ENCODE data around the gene MCRS1. TPM values are rescaled to one million over a fixed set of nuclear protein-coding genes. Genes with fewer than 3 reads are reported as not detected.

MCRS1 gene
- total RNA-seq, 1 experiment from 2014 or later = 107 TPM

GRCh38 chr12:49585477-49586459 lies 17.8 kb upstream of the MCRS1 start:
- Histone ChIP-seq H3K36me3 (no peaks in the 10 kb centered on the region; the same call in 1 of the 2 replicates), H3K27me3 (no peaks in the 10 kb centered on the region), H3K4me3 (no peak overlapping the region), H3K9me3 (no peaks in the 10 kb centered on the region; the same call in 1 of the 2 replicates)
- DNase-seq = no peak

- Histone ChIP-seq H3K4me3 (no peak overlapping the region), H3K36me3 (no peaks in the 10 kb centered on the region; the same call in 1 of the 2 replicates), H3K9me3 (no peaks in the 10 kb centered on the region), H3K27me3 (no peaks in the 10 kb centered on the region)
- no peak for DNase-seq
Observed at GRCh38 chr12:49584591-49584990, 16.6 kb upstream of the MCRS1 start.

- Histone ChIP-seq H3K27me3 (no peaks in the 10 kb centered on the region), H3K4me3 (no peak overlapping the region), H3K36me3 (no peaks in the 10 kb centered on the region; the same call in 1 of the 2 replicates), H3K9me3 (no peaks in the 10 kb centered on the region)
- peak; percentile 41 for DNase-seq
Observed at GRCh38 chr12:49583366-49584094, 15.6 kb upstream of the MCRS1 start.

GRCh38 chr12:49582850-49583249 lies 14.9 kb upstream of the MCRS1 start:
- Histone ChIP-seq H3K36me3 (no peaks in the 10 kb centered on the region; the same call in 1 of the 2 replicates), H3K4me3 (no peak overlapping the region), H3K9me3 (no peaks in the 10 kb centered on the region), H3K27me3 (no peaks in the 10 kb centered on the region)
- DNase-seq = no peak

GRCh38 chr12:49582201-49582600 lies 14.3 kb upstream of the MCRS1 start:
- no peak for DNase-seq
- no peaks in the 10 kb centered on the region for H3K27me3 ChIP-seq
- no peaks in the 10 kb centered on the region for H3K9me3 ChIP-seq
- no peak overlapping the region for H3K4me3 ChIP-seq
- no peaks in the 10 kb centered on the region; the same call in 1 of the 2 replicates for H3K36me3 ChIP-seq

- peak; percentile 61 for DNase-seq
- no peaks in the 10 kb centered on the region for H3K9me3 ChIP-seq
- H3K36me3 ChIP-seq = no peaks in the 10 kb centered on the region; the same call in 1 of the 2 replicates
- no peak overlapping the region for H3K4me3 ChIP-seq
- H3K27me3 ChIP-seq = no peaks in the 10 kb centered on the region
Observed at GRCh38 chr12:49580572-49581535, 12.9 kb upstream of the MCRS1 start.

- Histone ChIP-seq H3K4me3 (no peak overlapping the region), H3K36me3 (no peaks in the 10 kb centered on the region; the same call in 1 of the 2 replicates), H3K27me3 (no peaks in the 10 kb centered on the region), H3K9me3 (no peaks in the 10 kb centered on the region)
- DNase-seq = no peak
Observed at GRCh38 chr12:49578471-49579112, 10.7 kb upstream of the MCRS1 start.

GRCh38 chr12:49577589-49578315 lies 9.8 kb upstream of the MCRS1 start:
- Histone ChIP-seq H3K27me3 (no peaks in the 10 kb centered on the region), H3K4me3 (no peak overlapping the region), H3K36me3 (no peaks in the 10 kb centered on the region), H3K9me3 (no peaks in the 10 kb centered on the region)
- no peak for DNase-seq

- no peak for DNase-seq
- H3K4me3 ChIP-seq = peak overlapping the region; percentile 92
Observed at GRCh38 chr12:49568442-49569162, 660 bp upstream of the MCRS1 start.

GRCh38 chr12:49567302-49567610 lies 686 bp downstream of the MCRS1 start:
- peaks cover 24% of the 10 kb centered on the region for H3K36me3 ChIP-seq
- no peaks in the 10 kb centered on the region for H3K27me3 ChIP-seq
- no peaks in the 10 kb centered on the region for H3K9me3 ChIP-seq
- H3K4me3 ChIP-seq = peak overlapping the region; percentile 92
- no peak for DNase-seq

More at GRCh38 chr12:49568442-49569162, 660 bp upstream of the MCRS1 start:
- Histone ChIP-seq H3K36me3 (peaks cover 16% of the 10 kb centered on the region), H3K27me3 (no peaks in the 10 kb centered on the region), H3K9me3 (no peaks in the 10 kb centered on the region)

- H3K27me3 ChIP-seq = no peaks in the 10 kb centered on the region
- DNase-seq = no peak
- H3K4me3 ChIP-seq = no peak overlapping the region
- H3K9me3 ChIP-seq = no peaks in the 10 kb centered on the region
- H3K36me3 ChIP-seq = peaks cover 31% of the 10 kb centered on the region
Observed at GRCh38 chr12:49566361-49566760, 1.6 kb downstream of the MCRS1 start.

GRCh38 chr12:49565406-49566265 lies 2.3 kb downstream of the MCRS1 start:
- Histone ChIP-seq H3K27me3 (no peaks in the 10 kb centered on the region), H3K4me3 (no peak overlapping the region), H3K36me3 (peaks cover 32% of the 10 kb centered on the region), H3K9me3 (no peaks in the 10 kb centered on the region)
- no peak for DNase-seq

- Histone ChIP-seq H3K4me3 (no peak overlapping the region), H3K36me3 (peaks cover 38% of the 10 kb centered on the region), H3K27me3 (no peaks in the 10 kb centered on the region), H3K9me3 (no peaks in the 10 kb centered on the region)
- DNase-seq = no peak
Observed at GRCh38 chr12:49564686-49565405, 3.1 kb downstream of the MCRS1 start.
